NCI-H1105 (cell line): ENCODE results near the gene DESI2.
"Not testable (repeated sequence)": the region's sequence is repeated elsewhere in the genome, so short reads cannot be mapped to it uniquely, and the experiment has no call there.

Source experiments
- DNase-seq: peaks from one replicate; lab custom pipeline; 2025; lab: John Stamatoyannopoulos, UW

The DESI2 gene

DNA sequence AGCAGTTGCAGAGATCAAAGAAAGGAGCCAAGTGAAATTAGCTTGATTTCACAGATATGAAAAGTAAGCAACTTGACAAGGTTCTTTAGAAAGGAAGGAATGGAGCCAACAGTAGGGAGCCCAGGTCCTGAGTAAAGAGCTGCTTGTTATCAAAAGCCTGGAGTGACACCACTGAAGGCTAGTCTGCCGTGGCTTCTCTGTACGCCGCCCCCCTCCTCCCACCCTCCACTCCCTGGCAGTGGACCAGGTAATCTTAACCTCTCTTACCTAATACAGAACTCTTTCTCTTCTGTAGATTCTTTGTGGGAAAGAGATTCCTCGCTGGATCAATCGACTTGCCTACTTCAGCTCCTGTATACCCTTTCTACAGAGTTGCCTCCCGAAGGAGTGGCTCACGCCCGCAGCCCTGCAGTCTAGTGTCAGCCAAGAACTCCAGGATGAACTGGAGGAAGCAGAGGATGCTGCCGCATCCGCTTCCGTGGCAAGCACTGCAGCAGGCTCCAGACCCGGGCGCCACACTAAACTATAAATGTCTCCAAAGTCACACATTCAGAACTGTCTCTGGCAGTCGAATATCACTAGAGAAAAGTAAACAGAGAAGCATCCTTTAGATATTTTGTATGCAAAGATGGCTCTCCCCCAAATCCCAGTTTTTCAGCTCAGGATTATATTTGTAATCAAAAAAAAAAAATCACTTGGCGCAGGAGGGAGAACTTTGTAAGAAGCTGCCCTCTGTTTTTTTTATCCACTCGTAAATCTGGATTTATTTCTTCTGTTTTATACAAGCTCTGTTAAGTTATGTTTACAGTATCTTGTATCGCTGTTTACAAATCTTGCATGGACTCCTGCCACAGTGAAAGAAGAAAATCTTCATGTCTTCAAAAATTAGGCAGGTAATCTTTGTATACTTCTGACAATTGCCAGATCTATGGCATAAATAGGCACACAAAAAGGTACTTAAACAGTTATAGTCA is 52.6 kb downstream of the DESI2 start:
- DNase-seq = no peak

DNA sequence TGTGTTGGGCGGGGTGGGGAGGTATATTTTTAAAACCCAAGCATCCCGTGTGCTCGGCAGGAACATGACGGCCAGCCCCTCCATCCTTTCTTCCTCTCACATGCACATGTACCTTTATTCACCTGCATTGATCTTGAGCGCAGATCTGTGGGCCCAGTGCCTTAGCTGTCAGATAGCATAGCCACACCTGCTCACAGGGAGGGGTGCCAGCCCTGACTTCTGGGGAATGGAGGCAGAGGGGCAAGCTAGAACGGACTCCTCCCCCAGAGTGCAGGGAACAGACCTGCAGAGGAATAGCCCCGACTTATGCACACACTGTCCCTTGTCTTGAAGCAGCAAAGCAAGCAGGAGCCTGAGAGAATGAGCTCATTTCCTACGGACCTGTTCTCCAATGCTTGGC is 56.1 kb downstream of the DESI2 start:
- DNase-seq = no peak

DNA sequence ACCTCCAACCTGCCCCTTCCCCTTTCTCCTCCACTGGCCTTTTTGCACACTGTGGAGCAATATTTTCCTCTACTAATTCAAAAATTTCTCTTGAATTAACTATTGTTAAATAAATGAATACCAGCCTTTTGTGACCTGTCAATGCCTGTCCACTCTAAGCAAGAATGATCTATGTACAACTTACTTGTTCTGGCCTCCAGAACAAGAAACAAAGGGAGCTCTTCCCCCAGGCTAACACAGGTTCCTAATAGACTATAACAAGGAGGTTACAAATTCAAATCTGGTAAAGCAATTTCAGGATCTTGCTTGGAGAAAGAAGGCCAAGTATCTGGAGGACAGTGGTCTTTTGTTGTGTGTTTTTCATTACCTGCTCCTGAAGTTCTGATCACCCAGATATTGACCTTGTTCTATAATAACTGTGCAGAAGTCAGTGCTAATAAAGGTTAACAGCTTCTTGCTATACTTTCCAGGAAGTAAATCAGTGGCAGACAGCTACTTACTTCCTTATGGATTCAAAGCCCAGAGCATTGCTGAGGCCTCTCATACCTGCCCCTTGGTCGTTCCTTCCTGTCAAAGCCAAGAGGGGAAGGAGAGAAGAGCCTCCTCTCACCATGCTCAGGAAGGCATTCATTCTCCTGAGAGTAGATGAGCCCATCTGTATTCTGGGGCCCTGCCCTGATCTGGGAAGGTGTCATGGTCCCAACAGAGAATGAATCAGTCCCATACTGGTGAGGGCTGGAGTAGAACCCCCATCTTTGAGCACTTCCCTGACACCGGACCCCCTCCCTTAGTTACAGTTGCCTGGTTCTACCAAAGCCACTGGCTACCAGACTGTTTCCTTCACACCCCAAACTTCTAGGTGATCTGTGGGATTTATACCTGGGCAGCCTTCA is 56.8 kb downstream of the DESI2 start:
- DNase-seq = no peak

DNA sequence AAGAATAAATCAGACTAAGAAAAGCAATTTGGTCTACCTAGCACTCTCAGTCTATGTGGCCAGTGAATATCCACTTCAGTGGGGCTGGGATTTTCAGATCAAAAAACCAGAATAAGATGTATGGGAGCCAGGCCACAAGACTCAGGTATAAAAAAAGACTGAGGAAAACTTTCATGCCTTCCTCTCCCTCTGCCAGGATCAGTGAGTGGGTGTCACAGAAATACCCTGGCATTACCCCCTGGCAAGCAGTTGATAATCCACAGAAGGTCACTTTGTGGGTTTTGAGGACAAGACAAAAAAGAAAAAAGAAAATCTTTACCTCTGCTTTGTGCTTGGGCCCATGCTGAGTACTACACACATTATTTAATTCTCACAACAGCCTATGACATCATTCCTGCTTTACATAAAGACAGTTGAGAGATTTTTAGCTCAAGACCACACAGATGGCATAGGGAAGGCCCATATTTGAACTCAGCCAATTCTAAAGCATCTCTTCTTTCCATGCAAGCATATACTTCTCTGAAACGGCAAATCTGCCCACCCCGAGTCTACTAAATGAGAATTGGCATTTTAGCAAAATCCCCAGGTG is 57.6 kb downstream of the DESI2 start:
- DNase-seq = no peak

GRCh38 chr1:244712669-244713068 is 59.7 kb downstream of the DESI2 start:
- no peak for DNase-seq

DNA sequence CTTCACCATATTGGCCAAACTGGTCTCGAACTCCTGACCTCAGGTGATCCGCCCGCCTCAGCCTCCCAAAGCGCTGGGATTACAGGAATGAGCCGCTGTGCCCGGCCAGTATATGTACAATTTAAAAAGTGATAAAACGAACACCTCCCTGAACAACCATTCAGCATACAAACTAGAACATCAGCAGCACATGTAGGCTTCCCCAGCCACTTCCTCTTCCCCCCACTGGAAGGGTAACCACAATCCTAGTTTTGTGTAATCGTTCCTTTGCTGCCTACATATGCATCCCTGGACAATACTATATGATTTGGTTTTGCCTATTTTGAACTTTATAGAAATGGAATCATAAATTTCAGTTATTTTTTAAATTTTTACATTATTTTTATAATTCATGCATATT is 60.4 kb downstream of the DESI2 start:
- no peak for DNase-seq

- no peak for DNase-seq
Measured at GRCh38 chr1:244727871-244728474, 75.0 kb downstream of the DESI2 start.

DNA sequence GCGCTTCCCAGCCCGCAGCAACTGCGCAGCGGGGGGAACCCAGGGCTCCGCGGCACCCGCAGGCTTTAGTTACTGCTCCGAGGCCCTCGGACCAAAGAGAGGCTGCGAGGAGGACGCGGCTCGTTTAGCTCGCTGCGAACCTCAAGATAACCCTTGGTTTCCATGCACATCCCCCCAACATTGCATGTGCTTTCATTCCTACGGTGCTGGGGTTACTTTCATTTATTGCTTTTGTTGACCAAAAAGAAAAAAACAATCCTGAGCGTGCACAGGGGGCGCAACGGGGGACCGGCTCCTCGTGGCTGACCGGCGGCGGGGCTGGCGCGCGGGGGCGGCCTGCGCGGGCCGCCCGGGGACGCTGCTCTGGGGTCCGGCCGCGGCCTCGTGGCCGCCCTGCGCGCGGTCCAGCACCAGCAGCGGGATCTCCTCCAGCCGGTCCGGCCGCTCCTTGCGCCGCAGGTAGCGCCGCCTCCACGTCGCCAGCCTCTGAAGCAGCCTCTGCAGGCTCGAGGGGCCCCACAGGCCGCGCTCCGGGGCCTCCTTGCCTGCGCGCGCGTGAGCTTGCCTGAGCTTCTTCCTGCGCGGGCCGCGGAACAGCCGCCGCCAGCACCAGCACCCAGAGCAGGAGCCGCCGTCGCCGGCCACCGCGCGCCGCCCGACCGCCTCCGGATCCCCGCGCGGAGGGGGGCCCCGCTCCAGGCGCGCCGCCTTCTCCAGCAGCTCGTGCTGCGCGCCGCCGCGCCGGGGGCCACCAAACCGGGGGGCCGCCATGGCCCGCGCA is 77.4 kb downstream of the DESI2 start:
- peak; percentile 10 for DNase-seq

DNA sequence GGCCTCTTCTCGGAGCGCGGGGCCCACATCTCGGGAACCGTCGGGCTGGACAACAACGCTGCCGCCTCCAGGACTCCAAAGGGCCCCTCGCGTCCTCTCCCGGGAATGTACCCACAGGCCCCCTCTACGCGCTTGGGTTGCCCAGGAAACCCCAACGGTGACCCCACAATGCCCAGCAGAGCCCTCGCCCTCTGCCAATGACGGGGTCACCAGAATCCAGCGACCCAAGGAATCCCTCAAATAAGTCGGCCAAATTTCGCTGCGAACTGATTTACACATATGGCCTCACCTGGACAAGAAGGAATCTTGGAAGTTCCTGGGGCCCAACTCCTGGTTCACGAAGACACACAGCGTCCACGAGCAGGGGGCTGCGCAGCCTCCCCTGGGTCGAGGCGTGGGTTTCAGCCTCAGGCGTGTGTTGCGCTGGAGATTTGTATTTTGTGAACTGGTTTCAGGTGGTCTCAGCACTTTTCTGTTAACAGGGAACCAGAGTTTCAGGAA is 78.1 kb downstream of the DESI2 start:
- no peak for DNase-seq

DNA sequence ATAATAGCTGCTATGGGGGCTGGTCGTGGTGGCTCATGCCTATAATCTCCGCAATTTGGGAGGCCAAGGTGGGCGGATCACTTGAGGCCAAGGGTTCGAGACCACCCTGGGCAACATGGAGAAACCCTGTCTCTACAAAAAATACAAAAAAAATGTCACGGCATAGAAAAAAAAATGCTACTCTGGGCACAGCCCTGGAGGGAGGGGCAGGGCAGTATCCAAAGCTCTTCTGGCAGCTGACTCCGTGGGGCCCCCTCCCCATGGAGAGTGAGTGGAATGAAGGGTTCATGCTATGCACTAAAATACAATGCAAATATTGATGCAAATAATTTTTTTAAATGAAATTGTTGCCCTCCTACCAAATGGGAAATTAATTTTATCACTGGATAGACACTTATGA is 78.7 kb downstream of the DESI2 start:
- DNase-seq = no peak

DNA sequence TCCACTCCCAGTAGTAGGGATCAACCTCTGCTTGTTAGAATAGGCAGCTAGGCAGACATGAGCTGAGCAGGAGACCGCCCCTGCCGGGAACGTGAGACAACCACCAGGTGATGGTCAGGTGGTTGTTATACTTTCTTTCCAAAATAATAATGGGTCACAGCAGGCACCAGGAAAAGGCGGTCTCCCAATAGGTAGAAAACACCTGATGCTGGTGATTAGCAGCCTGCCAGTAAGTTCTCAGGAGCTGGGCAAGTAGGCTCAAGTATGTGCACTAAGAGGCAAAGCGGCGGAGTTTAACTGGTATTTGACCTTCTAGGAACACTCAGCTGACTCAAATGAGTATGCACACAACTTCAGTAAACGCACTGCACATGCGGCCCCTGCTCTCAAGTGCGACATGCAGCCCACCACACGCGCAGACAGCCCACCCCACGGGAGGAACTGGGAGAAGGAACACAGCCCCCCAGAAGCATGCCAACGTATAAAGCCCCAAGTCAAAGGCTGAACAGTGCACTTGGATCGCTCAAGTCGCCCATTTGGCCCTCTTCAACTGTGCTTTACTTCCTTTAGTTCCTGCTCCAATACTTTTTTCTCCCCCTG is 80.0 kb downstream of the DESI2 start:
- no peak for DNase-seq

GRCh38 chr1:244735404-244735803 is 82.5 kb downstream of the DESI2 start:
- DNase-seq = no peak

DNA sequence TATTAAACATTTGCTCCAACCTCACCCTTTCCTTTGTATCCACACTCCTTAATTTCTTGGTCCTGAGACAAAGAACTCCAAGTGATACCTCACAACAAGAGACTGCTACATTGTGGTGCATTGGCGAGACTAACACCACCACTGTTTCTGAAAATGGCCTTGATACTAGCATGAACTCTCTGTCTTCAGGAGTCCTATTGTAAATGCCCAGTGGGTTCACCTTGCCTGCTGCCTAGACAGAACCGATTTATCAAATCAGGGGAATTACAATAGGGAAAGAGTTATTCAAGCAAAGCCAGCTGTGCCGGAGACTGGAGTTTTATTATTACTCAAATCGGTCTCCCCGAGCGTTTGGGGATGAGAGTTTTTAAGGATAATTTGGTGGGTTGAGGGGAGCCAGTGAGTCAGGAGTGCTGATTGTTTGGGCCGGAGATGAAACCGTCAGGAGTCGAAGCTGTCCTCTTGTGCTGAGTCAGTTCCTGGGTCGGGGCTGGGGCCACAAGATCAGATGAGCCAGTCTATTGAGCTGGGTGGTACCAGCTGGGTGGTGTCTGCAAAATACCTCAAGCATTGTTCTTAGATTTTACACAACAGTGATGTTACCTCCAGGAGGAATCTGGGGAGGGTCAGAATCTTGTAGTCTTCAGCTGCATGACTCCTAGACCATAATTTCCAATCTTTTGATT is 83.1 kb downstream of the DESI2 start:
- no peak for DNase-seq

- DNase-seq = not testable (repeated sequence)
Measured at GRCh38 chr1:244739140-244739539, 86.2 kb downstream of the DESI2 start.

DNA sequence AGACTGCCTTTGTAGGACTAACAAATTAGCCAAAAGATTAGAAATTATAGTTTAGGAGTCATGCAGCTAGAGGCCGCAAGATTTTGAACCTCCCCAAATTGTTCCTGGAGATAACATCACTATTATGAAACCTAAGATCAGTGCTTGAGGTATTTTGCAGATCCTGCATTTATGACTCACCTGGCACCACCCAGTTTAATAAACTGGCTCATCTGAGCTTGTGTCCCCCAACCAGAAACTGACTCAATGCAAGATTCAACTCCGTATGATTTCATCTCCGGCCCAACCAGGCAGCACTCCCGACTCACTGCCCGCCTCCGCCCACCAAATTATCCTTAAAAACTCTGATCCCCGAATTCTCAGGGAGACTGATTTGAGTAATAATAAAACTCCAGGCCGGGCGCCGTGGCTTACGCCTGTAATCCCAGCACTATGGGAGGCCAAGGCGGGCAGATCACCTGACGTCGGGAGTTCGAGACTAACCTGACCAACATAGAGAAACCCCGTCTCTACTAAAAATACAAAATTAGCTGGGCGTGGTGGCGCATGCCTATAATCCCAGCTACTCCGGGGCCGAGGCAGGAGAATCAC is 87.2 kb downstream of the DESI2 start:
- DNase-seq = not testable (repeated sequence)

GRCh38 chr1:244741692-244742091 is 88.8 kb downstream of the DESI2 start:
- DNase-seq = no peak

- DNase-seq = no peak
Measured at GRCh38 chr1:244749230-244750016, 96.5 kb downstream of the DESI2 start.

DNA sequence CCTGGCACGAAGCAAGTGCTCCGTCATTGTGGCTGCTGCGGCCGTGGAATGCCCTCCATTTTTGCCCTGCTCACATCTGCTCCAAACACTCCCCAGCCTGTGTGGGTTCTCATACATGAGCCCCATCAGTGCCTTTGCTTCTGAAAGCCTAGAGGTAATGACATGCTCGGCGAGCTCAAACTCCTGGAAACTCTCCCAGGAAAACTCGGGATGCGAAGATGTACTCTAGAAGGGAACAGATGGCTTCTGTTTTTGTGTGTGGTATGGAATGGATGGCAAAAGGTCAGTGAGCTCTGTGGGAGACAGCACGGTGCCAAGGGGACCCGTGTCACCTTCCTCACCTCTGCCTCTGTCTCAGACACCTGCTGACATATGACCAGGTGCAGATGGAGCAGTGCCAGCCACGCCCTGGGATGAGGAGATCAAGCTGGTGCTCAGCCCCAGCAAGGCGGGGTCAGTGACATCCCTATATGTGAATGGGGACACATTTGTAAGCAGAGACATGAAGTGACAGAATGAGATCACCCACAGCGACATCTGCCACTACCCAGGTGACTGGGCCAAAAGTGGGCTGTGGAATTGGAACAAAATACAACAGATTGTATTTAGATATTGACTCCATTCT is 98.5 kb downstream of the DESI2 start:
- no peak for DNase-seq
